Measurements from ENCODE around the gene PBX1. TPM values are rescaled to one million over a fixed set of nuclear protein-coding genes. Genes with fewer than 3 reads are reported as not detected.
A peak's percentile ranks its signal among the peaks of the same experiment; 100 is the strongest.

PBX1 gene
- polyA plus RNA-seq, 4 donors = 149 to 186 (median 166) TPM

DNA sequence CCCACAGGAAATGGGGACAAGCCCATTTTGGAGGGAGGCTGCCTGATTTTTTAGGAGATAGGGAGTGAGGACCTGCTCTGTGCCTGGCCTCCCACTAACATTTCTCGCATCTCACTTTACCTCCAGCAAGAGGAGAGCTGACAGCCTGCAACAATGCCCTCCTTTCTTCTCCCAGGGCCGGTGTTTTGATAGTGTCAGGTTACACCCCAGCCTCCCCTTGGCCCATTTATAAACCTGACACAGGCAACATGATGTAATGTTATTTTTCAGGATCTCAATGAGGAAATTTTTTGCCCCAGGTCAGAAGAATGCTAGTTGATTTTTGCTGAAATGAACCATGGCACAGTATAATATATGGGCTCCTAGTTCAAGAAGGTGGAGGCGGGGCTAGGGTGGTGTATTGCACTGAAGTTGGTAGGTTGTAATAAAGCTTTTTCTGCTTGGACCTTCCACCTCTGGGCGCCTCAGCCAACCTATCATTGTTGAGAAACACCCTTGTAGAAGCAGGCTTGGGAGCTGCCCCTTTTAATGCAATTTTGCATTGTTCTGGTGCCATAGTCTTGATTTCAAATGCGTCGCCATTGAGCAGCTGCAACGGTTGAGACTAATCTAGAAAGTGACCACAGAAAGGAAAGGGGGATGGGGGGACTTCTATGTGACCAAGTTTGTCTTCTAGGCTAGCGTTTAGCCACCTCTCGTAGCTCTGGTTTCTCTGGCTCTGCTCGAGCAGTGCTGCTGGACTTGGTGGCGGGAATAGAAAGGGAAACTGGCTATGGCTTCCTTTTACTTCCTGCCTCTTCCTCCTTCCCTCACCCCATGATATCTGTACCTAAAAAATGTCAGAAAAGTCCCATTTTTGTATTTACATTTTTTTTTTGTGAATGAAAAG lies 53.0 kb downstream of the PBX1 start:
- DNase-seq (ENCODE audit: low read depth in 4 of 4, low spot score in 3 of 4) = peak in 3 of 4 donors; percentile 72 to 84 (median 81)

DNA sequence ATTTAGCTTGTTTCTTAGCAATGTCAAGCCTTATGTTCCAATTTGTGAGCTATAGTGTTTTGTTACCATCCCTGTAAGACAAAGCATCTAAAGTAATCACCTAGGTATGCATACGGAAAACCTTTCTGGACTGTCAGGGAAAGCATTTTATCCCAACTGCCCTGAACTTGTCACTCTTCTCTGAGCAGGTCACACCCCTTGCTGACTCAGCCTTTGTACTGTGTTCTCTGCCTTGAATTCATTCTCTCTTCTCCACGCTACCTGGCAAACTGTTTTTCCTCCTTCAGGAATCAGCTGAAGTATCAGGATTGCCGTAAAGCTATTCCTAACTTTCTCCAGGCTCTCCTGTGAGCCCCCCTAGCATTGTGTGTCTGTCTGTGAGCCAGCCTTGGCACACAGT lies 54.2 kb downstream of the PBX1 start:
- no peak for DNase-seq (ENCODE audit: low read depth in 4 of 4, low spot score in 3 of 4)

DNA sequence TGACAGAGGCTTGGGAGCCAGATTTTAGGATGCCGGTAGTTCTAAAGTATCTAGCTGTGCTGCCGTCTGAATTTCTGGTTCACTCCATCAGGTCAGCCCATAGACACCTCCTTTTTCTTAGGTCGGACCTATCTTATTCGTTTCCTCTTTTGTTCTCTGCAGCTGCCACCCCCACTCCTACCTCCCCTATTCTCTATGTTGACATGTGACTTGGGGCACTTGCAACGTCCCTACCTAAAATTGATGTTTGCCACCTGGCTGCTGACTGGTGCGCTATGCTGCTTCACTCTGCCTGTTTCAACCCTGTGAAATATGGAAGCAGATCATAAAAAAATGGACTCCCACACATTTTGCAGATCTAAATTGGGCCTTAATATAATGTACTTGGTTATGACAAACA lies 55.3 kb downstream of the PBX1 start:
- no peak for DNase-seq (ENCODE audit: low read depth in 4 of 4, low spot score in 3 of 4)

DNA sequence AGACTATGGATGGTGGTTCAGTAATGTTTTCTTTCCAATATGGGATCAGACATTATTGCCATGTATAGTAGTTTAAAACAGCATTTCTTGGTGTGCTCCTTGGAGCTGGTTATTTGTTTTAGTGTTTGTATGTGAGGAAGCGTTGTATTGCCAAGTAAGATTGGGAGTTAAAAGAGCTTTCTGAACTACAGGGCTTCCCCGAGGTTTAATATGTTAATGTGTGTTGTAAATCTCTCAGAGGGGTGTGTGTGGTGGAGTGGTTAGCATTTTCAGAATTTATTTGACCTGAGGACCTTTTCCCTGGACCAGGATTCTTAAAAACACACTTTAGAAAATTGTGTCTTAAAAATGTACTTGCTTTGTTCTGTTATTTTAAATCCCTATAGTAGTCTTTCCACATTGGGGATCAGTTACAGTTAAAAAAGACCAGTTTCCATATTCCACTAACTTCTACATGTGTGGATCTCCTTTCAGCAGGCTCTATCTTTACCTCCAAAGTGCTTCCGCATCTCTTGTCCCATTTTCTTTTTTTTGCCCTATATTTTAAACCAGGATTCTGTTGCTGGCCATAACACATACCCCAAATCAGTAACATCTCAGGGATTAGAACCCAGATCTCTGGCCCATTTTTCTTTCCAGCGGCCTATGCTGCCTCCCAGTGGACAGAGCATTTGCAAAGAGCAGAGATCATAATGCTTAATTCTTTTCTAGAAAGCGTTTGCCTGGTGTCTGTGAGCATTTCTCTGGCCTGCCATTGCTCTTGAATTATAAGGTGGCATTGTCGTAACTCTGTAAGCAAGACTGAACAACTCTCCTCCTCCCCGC lies 58.6 kb downstream of the PBX1 start:
- no peak for DNase-seq (ENCODE audit: low read depth in 4 of 4, low spot score in 3 of 4)

DNA sequence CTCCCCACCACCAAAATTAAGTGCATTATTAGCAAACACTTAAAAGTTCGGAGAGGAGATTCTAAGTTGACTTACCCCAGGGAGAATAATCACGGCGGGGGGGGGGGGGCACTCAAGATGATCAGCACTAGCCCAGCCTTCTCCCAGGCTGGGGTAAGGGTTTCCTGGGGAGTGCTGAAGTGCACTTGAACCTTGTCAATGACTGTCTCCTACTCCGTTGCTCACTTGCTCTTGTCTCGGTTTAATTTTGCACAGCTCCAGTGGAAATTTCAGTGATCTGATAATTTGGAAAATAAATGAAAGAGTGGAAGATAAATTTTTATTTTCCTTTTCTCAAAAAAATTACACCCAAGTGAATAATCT lies 59.2 kb downstream of the PBX1 start:
- no peak for DNase-seq (ENCODE audit: low read depth in 4 of 4, low spot score in 3 of 4)

DNA sequence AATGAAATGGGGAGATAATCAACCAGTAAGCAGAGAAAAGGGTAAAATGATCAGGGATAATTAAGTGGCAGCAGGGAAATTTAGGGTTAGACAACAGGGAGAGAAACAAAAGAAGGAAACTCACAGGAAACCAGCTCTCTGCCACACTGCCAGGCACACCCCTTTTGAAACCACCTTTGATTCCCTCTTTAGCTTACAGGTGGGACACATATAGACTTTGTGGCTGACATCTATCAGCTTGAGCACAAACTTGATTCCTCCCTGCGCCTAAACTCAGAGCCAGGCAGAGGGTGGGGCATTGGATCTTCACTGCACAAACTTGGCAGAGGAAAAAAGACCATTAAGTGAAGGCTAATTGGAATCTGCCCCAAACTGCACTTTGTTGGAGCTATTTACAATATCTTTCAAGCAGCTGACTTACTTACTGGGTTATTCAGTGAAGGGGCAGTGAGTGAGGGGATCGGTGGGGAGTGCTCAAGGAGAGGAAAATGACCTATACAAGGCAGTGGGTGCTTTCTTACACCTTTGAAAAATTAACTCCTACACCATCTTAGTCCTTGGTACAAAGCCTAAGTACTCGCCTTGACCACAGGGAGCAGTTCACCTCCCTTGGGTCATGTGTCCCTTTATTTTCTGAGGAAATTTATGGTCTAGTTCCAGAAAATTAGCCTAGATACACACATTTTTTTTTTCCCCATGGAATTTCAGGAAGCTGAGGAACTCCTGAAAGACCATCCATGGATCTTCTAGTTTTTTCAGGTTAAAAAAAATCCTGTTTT lies 60.2 kb downstream of the PBX1 start:
- DNase-seq (ENCODE audit: low read depth in 4 of 4, low spot score in 3 of 4) = no peak

DNA sequence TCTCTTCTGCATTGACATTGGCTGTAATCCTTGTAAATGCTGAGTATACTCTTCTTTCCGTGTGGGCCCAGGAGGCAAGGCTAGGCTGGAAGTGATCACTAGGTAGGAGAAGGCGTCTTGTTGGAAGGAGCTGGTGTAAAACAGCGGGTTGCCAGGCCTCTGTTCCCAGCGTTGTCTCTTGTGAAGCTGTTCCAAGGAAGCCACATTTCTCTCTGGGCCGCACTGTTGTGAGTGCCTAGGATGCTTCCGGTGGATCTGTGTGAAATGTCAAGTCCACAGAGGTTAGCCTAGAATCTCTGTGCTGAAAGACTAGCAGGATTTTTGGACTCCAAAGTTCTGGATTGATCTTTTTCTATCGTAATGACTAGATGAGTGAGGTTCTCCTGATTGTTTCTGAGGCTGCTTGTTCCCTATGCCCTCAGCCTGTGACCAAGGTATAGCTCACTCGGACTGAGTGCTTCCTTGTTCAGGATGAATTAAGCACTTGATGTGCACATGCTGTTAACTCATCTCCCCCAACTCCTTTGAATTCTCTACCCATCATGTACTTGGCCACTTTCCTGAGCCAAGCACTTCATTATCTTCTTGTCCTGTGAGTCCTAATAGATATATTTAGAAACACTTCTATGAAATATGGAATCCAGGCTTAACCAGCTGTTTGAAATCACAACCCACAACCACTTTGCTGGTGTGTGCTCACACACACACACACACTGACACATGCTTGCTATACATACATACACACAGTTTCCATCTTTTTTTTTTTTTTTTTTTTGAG lies 63.3 kb downstream of the PBX1 start:
- DNase-seq (ENCODE audit: low read depth in 4 of 4, low spot score in 3 of 4) = no peak

DNA sequence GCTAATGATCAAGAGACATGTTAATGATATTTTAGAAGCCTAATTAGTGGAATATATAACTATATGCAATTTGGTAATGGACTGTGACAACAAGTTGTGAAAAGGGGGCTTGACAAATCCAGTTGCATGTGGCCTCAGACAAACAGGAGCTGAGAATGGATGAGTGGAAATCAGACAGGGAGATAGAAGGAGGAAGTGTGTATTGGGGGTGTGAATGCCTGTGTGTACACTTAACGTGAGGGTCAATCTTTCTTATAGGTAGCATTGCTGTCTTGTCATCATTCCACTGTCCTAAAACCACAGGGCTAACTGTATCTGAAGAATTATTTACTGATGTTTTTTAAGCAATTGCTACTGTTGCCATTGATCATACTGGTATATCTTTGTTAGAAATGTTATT lies 64.8 kb downstream of the PBX1 start:
- DNase-seq (ENCODE audit: low read depth in 4 of 4, low spot score in 3 of 4) = no peak

DNA sequence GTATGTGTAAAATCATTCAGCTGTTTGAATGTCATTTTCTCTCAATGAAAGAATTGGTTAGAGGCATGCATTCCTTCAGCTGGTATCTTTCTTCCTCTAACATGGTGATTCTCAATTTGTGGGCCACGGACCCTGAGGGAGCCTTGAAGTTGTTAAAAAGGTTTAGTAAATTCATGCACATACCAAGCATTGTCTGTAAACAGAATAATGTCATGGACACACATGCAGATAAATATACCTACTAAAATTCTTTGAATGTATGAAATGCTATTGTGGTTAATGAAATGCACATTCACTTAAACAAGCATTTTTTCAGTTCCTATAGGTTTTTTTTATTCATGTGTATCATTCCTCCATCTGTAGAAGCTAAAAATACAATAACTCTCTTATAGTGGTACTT lies 65.4 kb downstream of the PBX1 start:
- DNase-seq (ENCODE audit: low read depth in 4 of 4, low spot score in 3 of 4) = no peak

DNA sequence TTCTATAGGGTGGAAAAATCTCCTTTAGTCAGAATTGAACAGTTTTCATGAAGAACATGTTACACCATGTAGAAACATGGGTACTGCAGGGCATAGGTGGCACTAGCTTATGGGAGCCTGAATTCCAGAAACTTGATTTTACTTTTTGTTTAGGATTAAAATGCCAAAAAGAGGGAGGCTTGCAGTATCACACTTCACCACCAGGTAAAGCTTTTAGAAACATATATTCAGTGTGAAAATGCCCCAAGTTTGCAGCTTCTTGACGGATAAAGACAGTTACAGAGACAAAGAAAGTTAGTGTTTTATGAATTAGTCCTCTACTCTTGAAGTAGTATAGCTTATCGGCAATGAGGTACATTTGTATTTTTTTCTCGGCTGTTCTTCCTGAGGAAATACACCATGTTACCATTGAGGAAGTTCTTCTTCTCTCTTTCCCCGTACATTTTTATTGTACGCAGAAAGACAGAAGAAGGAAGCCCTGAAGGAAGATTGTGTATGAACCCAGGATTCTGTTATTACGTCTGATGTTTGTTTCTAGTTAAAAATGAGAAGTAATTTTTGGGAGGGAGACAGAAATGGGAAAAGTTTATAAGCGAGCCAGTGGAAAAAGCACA lies 66.1 kb downstream of the PBX1 start:
- DNase-seq (ENCODE audit: low read depth in 4 of 4, low spot score in 3 of 4) = no peak

DNA sequence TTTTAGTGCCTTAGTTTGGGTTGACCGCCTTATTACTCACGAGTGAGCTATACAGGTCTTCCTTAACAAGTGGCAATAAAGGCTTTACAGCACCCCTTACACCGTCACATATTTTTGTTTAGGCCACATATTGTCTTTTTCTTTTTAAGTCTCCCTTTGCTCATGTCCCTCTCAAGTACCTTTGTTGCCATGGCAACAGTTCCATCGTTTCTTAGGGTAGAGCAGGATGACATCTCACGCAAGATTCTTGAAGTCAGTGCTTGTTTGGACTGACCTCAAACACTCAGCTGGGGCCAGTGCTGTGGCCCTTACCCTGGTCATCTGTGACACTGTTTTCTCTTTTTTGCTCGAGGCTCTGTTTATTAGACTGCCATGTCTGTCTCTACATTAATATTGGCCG lies 69.8 kb downstream of the PBX1 start:
- no peak for DNase-seq (ENCODE audit: low read depth in 4 of 4, low spot score in 3 of 4)

DNA sequence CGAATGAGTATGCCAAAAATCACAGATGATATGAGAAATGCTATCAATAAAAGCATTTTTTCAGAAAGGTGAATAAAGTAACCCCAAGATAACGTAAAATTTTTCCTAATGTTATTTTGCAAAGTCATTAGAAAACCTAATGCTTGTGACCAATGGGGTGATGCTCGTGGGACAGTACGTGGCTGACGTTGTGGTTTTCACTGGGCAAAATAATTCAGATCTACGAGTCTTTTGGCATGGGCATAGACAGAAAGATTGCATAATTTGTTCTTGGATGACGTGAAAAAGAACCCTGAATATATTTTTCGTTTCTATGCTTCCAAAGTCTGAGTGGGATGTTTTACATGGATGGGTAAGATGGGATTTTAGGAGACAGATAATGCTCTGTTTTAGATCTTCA lies 71.0 kb downstream of the PBX1 start:
- no peak for DNase-seq (ENCODE audit: low read depth in 4 of 4, low spot score in 3 of 4)

DNA sequence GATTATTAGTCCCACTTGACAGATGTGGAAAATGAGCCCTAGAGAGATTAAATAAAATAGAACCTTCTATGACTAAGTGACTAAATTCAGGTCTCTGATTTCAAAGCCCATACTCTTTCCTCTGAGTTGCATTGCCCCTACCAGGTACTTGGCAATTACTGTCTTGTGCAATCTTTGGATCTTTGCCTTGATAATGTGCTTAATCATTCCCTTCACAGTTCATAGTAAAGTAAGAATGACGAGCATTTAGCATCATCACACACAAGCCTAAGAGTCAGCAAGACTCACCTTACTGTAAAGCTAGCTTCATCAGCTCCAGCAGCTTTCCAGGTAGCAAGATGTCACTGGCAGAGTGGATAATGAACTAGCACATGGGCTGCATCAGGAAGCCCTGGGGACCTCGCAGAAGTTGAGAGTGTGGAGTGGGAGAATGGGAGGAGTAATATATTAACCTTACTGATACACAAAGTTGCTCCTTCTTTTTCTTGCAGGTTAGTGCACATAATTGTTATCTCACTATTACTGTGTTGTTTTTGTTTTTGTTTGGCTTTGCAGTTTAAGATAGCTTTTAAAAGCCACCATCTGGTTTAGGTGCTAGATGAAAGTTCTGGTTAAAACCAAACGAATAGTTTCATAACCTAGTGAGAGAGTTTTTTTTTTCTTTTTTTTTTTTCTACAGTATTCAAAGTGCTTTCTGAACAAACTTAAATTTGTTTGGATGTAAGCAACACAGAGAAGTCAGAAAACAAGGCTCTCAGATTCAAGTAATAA lies 71.8 kb downstream of the PBX1 start:
- no peak for DNase-seq (ENCODE audit: low read depth in 4 of 4, low spot score in 3 of 4)

DNA sequence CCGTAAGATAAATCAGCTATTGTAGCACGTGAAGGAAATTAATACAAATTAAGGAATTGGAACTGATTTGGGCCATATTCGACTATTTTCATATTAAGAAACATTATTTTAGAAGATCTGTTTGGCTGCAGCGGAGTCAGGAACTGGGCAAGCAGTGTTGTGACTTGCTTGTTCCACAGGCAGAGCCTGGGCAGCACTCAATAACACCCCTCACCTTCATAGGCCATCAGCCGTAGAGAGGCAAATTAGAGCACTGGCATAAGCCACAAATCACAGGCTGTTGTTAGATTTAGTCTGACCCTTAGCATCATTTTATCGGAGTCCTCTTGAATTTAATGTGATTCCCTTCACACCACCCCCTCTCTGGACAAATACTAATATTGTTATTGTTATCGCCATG lies 72.8 kb downstream of the PBX1 start:
- no peak for DNase-seq (ENCODE audit: low read depth in 4 of 4, low spot score in 3 of 4)

DNA sequence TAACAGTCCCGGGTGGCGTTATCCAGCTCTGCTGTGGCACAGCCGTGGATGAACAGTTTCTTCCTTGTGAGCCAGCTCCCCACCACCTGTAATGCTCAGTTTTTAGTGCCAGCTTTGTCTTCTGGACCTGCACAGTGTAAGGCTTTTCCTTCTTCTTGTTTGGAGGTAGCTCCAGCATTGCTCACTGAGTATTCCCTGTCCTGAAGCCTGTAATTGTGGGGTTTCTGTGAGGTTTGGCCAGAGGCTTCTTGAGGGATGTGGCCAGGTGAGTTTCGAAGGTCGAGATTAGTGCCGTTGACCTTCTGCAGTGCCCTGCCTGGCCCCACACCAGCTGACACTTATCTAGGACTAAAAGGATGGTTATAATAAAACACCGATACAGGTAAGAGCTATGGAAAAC lies 75.0 kb downstream of the PBX1 start:
- DNase-seq (ENCODE audit: low read depth in 4 of 4, low spot score in 3 of 4) = no peak

DNA sequence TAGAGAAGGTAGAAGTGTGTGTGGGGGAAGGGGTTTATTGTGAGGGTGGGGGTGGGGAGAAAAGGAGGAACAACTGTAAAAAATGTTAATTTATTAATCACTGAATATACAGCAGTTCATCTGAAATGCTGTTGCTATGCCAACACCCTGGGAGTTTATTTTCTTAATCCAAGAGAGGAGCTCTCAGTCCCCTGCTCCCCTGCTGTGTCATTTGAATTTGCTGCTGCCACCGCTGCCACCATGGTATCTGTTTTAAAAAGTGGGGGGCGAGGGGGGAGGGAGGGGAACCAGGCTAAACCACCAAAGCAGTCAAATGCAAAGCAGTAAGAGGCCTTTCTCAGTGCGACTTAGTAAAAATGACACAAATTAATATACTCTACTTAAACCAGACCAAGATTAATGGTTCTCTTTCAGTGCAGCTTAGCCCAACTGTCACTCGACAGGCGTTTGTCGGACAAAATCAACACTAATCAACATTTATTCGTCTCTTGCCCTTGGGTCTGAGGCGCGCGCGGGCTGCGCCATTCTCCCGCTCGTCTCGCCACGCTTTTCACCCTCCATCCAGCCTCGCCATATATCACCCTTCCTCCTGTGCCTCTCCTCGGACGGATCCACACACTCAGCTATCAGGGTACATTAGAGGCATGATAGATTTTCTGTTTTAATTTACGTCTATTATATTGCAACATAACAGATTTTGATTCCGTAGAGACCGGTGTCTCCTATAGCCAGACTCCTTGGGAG lies 76.2 kb downstream of the PBX1 start:
- DNase-seq (ENCODE audit: low read depth in 4 of 4, low spot score in 3 of 4) = no peak

DNA sequence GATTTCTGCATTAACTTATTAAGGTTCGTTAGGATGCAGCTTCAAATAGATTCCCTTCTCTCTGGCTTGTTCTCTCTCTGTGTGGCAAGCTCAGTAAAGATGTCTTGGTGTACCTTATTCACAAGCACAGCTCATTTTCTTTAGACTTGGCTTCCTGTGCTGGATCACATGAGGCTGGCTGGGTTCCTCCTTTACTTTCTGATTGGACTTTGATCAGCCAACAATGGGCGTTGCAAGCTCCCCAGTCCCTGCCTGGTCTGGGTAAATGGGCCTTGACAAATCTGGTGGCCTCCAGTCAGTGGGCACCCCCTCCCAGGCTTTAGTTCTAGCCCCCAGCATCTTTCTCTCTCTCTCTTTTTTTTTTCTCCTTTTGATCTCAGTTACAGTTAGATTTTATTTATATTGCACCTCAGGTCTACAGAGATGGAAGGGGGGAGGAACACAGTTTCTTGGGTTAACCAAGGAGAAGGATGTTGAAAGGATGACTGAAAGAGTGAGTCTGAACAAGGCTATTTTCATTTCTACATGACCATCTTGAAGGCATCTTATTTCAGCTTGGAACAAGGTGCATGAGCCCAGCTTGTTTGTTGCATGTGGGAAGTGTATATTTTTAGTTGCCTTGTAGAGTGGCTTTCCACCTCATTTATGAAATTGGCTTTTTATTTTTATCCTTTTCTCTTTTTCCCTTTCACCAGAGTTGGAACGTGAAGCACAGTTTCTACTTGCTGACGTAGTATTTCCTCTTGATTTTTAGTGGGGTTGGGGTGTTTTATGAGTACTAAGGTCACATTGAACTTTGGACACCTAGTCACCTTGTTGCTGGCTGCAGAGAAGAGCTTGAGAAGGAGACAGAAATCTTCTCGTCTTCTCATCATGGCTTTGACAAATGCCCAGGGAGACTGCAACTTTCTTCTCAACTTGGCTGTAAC lies 77.1 kb downstream of the PBX1 start:
- no peak for DNase-seq (ENCODE audit: low read depth in 4 of 4, low spot score in 3 of 4)

Measured in right renal pelvis (tissue), 4 donors.